BJ (cell line): ENCODE results near the gene SERPINB8. TPM values are rescaled to one million over a fixed set of nuclear protein-coding genes. Genes with fewer than 3 reads are reported as not detected.

Experiments used
- CTCF ChIA-PET: fragments of 350-600 bp; formaldehyde crosslinking; extraction: SDS; loops from one replicate; lab custom pipeline; 2021; ENCODE audit warnings: antibody characterized with exemption, inconsistent platforms; lab: Yijun Ruan, JAX
- POLR2A ChIA-PET: fragments of 300-600 bp; sonication (Branson Sonifier 250); formaldehyde crosslinking; extraction: SDS; loops from one replicate; lab custom pipeline; 2021; ENCODE audit warnings: antibody characterized with exemption; lab: Charles Lee
- DNase-seq: peaks from one replicate; pipeline ENCODE4 v3.0.0-alpha.2; 2011; ENCODE audit warnings: low read depth
- H3K27me3 ChIP-seq: 2 replicates; pipeline ENCODE4 v1.6.0; 2011; ENCODE audit warnings: low read length; ENCODE audit not compliant: control insufficient read depth, insufficient read depth
- H3K36me3 ChIP-seq: 2 replicates; pipeline ENCODE4 v1.5.1; 2011; ENCODE audit warnings: low read length; ENCODE audit not compliant: control insufficient read depth, insufficient read depth
- H3K4me3 ChIP-seq: 2 replicates; pipeline ENCODE4 v1.5.1; 2011; ENCODE audit warnings: low read depth, mild to moderate bottlenecking, control low read depth, low read length
- CTCF ChIP-seq: IDR thresholded peaks from 2 replicates; pipeline ENCODE4 v1.5.1; 2011; ENCODE audit warnings: low read depth, mild to moderate bottlenecking, control low read depth, inconsistent platforms, low read length, moderate library complexity; ENCODE audit not compliant: insufficient read depth
- polyA plus RNA-seq: library from polyadenylated mRNA; depleted of rRNA; stranded (reverse); fragments of >200 nt; gene quantifications from 2 replicates; pipeline ENCODE4 v1.2.3, GENCODE V29; 2011

Gene SERPINB8
- polyA plus RNA-seq, 1 experiment: 18.4 TPM

GRCh38 chr18:63960891-63961290 is 9.0 kb upstream of the SERPINB8 start:
- no peak for DNase-seq
- Histone ChIP-seq H3K36me3 (no peaks in the 10 kb centered on the region), H3K27me3 (peaks cover 6% of the 10 kb centered on the region), H3K4me3 (no peak overlapping the region)
- TF ChIP-seq CTCF: no peak
- ChIA-PET CTCF (interaction anchor here (1.4 to 5.2 kb wide), 4 partner anchors 9 to 34 kb away, joined by 3 to 67 read pairs (median 29); no protein-coding TSS in a partner anchor), POLR2A (no interaction called here)

GRCh38 chr18:63961435-63961980 is 8.4 kb upstream of the SERPINB8 start:
- Histone ChIP-seq H3K4me3 (no peak overlapping the region), H3K27me3 (peaks cover 6% of the 10 kb centered on the region), H3K36me3 (no peaks in the 10 kb centered on the region)
- CTCF ChIA-PET: interaction anchor here (0.9 to 5.2 kb wide), 7 partner anchors 9 to 39 kb away, joined by 3 to 67 read pairs (median 23); no protein-coding TSS in a partner anchor
- no peak for TF ChIP-seq CTCF
- DNase-seq: no peak
- POLR2A ChIA-PET: no interaction called here

- no peak for DNase-seq
- H3K36me3 ChIP-seq: no peaks in the 10 kb centered on the region
- TF ChIP-seq CTCF: no peak
- POLR2A ChIA-PET: no interaction called here
- no peak overlapping the region for H3K4me3 ChIP-seq
- H3K27me3 ChIP-seq: peaks cover 6% of the 10 kb centered on the region
- CTCF ChIA-PET: interaction anchor here (0.9 to 5.2 kb wide), 7 partner anchors 8 to 39 kb away, joined by 3 to 67 read pairs (median 23); no protein-coding TSS in a partner anchor
These were observed 7.7 kb upstream of the SERPINB8 start for GRCh38 chr18:63962137-63962536.

GRCh38 chr18:63963615-63964256 is 6.1 kb upstream of the SERPINB8 start:
- peaks cover 6% of the 10 kb centered on the region for H3K27me3 ChIP-seq
- POLR2A ChIA-PET: no interaction called here
- no peaks in the 10 kb centered on the region for H3K36me3 ChIP-seq
- H3K4me3 ChIP-seq: no peak overlapping the region
- TF ChIP-seq CTCF: peak; percentile 94
- CTCF ChIA-PET: interaction anchor here (0.7 to 5.2 kb wide), 24 partner anchors 9 to 464 kb away, joined by 3 to 67 read pairs (median 4); no protein-coding TSS in a partner anchor
- DNase-seq: no peak

- TF ChIP-seq CTCF: no peak
- DNase-seq: no peak
- Histone ChIP-seq H3K4me3 (no peak overlapping the region), H3K27me3 (peaks cover 6% of the 10 kb centered on the region), H3K36me3 (no peaks in the 10 kb centered on the region)
- POLR2A ChIA-PET: no interaction called here
- CTCF ChIA-PET: interaction anchor here (0.7 to 5.2 kb wide), 10 partner anchors 10 to 465 kb away, joined by 3 to 67 read pairs (median 10); no protein-coding TSS in a partner anchor
These were observed 5.0 kb upstream of the SERPINB8 start for GRCh38 chr18:63964908-63965307.
